Measurements from ENCODE around the gene DDX54.

Gene DDX54

GRCh38 chr12:113185180-113186032 lies at the start of gene DDX54, which contains the start of gene RITA1:
Gene DDX54, minus strand, starts transcription at chr12:113185478. Its CDS starts 27 bp downstream, at chr12:113185451.
Gene RITA1, plus strand, starts transcription at chr12:113185721. Its CDS starts 1,026 bp downstream, at chr12:113186747.
- peak; percentile 74 for DNase-seq (ENCODE audit: low read depth)

- no peak for DNase-seq (ENCODE audit: low read depth)
These were observed 49.2 kb upstream of the DDX54 start for GRCh38 chr12:113234483-113234882.

- no peak for DNase-seq (ENCODE audit: low read depth)
These were observed 48.7 kb upstream of the DDX54 start for GRCh38 chr12:113233967-113234366.

GRCh38 chr12:113232840-113233585 lies 47.7 kb upstream of the DDX54 start:
- peak; percentile 53 for DNase-seq (ENCODE audit: low read depth)

GRCh38 chr12:113232089-113232839 lies 47.0 kb upstream of the DDX54 start:
- no peak for DNase-seq (ENCODE audit: low read depth)

- DNase-seq (ENCODE audit: low read depth) = no peak
These were observed 46.2 kb upstream of the DDX54 start for GRCh38 chr12:113231235-113232088.

- no peak for DNase-seq (ENCODE audit: low read depth)
These were observed 45.3 kb upstream of the DDX54 start for GRCh38 chr12:113230315-113231234.

GRCh38 chr12:113228394-113229028 lies 43.2 kb upstream of the DDX54 start:
- DNase-seq (ENCODE audit: low read depth) = no peak

GRCh38 chr12:113227686-113228391 lies 42.6 kb upstream of the DDX54 start:
- DNase-seq (ENCODE audit: low read depth) = no peak

- no peak for DNase-seq (ENCODE audit: low read depth)
These were observed 41.7 kb upstream of the DDX54 start for GRCh38 chr12:113226696-113227568.

- no peak for DNase-seq (ENCODE audit: low read depth)
These were observed 39.7 kb upstream of the DDX54 start for GRCh38 chr12:113224955-113225354.

GRCh38 chr12:113222730-113223531 lies 37.7 kb upstream of the DDX54 start:
- no peak for DNase-seq (ENCODE audit: low read depth)

- no peak for DNase-seq (ENCODE audit: low read depth)
These were observed 36.9 kb upstream of the DDX54 start for GRCh38 chr12:113221997-113222729.

GRCh38 chr12:113221181-113221996 lies 36.1 kb upstream of the DDX54 start, which contains the start of gene TPCN1:
Gene TPCN1, plus strand, starts transcription at chr12:113221464. Its CDS starts 5,389 bp downstream, at chr12:113226853.
- peak; percentile 98 for DNase-seq (ENCODE audit: low read depth)

GRCh38 chr12:113220593-113221180 lies 35.4 kb upstream of the DDX54 start:
- no peak for DNase-seq (ENCODE audit: low read depth)

Measured in activated T-cell treated with anti-CD3 and anti-CD28 coated beads for 1 hour (primary cell).